ENCODE results near the gene PID1. TPM values are rescaled to one million over a fixed set of nuclear protein-coding genes. Genes with fewer than 3 reads are reported as not detected.

PID1 gene
- total RNA-seq, 1 experiment from 2014 or later, result 2.9 TPM

DNA sequence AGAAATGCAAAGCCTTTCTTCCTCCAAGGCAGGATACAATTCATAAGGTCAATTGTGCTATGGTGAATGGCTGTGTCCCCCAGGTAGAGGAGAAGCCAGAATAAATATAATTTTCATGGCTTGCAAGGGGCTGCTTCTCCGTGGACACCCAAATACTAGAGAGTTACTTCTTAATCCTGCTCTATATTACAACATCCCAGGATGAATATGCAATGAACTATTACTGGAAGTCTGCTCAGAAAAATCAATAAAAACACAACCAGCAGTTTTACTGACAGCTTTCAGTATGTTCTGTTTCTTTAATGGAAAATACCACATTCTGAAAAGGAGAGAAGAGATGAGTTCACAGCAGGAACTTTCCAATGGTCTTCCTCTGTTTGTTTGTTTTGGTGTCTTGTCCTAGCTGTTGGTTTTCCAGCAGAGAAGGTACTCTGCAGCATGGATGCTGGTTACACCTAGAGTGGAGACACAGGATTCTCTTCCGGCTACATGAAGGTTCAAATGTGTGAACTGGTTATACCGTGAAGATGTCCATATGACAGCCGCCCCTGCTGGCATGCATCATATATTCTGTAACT lies 213.0 kb downstream of the PID1 start:
- in situ Hi-C loops (cut with HindIII; ENCODE audit: low pct_unique_long_range_greater_than_20kb, low sequenced_read_pairs), result no loop called here
- TF ChIP-seq POLR2AphosphoS5 (IDR thresholded peaks at IDR 0.05; ENCODE audit: low read depth, low read length), result no peak
- TF ChIP-seq REST (IDR thresholded peaks at IDR 0.05; ENCODE audit: insufficient read depth in 1 of 2, low read depth in 2 of 2, low read length in 1 of 2), result no peak
- TF ChIP-seq CTCF (IDR thresholded peaks at IDR 0.05), result no peak
- TF ChIP-seq TCF7L2 (IDR thresholded peaks at IDR 0.05; ENCODE audit: low read depth, low read length), result no peak
- TF ChIP-seq SIN3A (IDR thresholded peaks at IDR 0.05; ENCODE audit: borderline replicate concordance, insufficient read depth, low read depth, low read length), result no peak
- Histone ChIP-seq H3K27me3 (ENCODE audit: control insufficient read depth, insufficient read depth, low read length) (no peaks in the 10 kb centered on the region), H3K4me3 (ENCODE audit: low read depth in 2 of 2, low read length in 2 of 2) (no peak overlapping the region), H3K4me1 (ENCODE audit: control insufficient read depth, insufficient read depth, low read length) (no peaks in the 10 kb centered on the region), H3K27ac (ENCODE audit: low read length) (no peak overlapping the region), H3K9me3 (ENCODE audit: control insufficient read depth, insufficient read depth, low read depth, low read length) (no peaks in the 10 kb centered on the region), H3K36me3 (ENCODE audit: control insufficient read depth, insufficient read depth, low read length) (no peaks in the 10 kb centered on the region)
- POLR2A ChIA-PET, result no interaction called here
- no peak for DNase-seq (ENCODE audit: low read depth, low spot score)
- intact Hi-C loops (cut with micrococcal nuclease; ENCODE audit: unreplicated experiment), result no loop called here
- ATAC-seq, result no peak
- BruUV-seq (replicated peaks), result no TSS peak
- CTCF ChIA-PET, result no interaction called here

- H3K36me3 ChIP-seq (ENCODE audit: control insufficient read depth, insufficient read depth, low read length), result no peaks in the 10 kb centered on the region
- intact Hi-C loops (cut with micrococcal nuclease; ENCODE audit: unreplicated experiment) (no loop called here), in situ Hi-C loops (cut with HindIII; ENCODE audit: low pct_unique_long_range_greater_than_20kb, low sequenced_read_pairs) (no loop called here)
- H3K4me1 ChIP-seq (ENCODE audit: control insufficient read depth, insufficient read depth, low read length), result no peaks in the 10 kb centered on the region
- no TSS peak for BruUV-seq (replicated peaks)
- no peak for ATAC-seq
- TF ChIP-seq TCF7L2 (IDR thresholded peaks at IDR 0.05; ENCODE audit: low read depth, low read length), result no peak
- no peak for TF ChIP-seq CTCF (IDR thresholded peaks at IDR 0.05)
- no peak for TF ChIP-seq SIN3A (IDR thresholded peaks at IDR 0.05; ENCODE audit: borderline replicate concordance, insufficient read depth, low read depth, low read length)
- no peak for TF ChIP-seq REST (IDR thresholded peaks at IDR 0.05; ENCODE audit: insufficient read depth in 1 of 2, low read depth in 2 of 2, low read length in 1 of 2)
- TF ChIP-seq POLR2AphosphoS5 (IDR thresholded peaks at IDR 0.05; ENCODE audit: low read depth, low read length), result no peak
- no peaks in the 10 kb centered on the region for H3K9me3 ChIP-seq (ENCODE audit: control insufficient read depth, insufficient read depth, low read depth, low read length)
- H3K27ac ChIP-seq (ENCODE audit: low read length), result no peak overlapping the region
- H3K27me3 ChIP-seq (ENCODE audit: control insufficient read depth, insufficient read depth, low read length), result no peaks in the 10 kb centered on the region
- ChIA-PET POLR2A (no interaction called here), CTCF (no interaction called here)
- DNase-seq (ENCODE audit: low read depth, low spot score), result no peak
- no peak overlapping the region for H3K4me3 ChIP-seq (ENCODE audit: low read depth in 2 of 2, low read length in 2 of 2)
These were observed 216.8 kb downstream of the PID1 start for GRCh38 chr2:229054311-229054710.

Measured in Panc1 (cell line).